ENCODE data around the gene AZU1.
"Not testable (repeated sequence)": the region's sequence is repeated elsewhere in the genome, so short reads cannot be mapped to it uniquely, and the experiment has no call there.

Gene AZU1

GRCh38 chr19:824885-825284 lies 2.8 kb upstream of the AZU1 start:
- no peak for FAIRE-seq
- no peak for DNase-seq (ENCODE audit: insufficient read length, low spot score)

DNA sequence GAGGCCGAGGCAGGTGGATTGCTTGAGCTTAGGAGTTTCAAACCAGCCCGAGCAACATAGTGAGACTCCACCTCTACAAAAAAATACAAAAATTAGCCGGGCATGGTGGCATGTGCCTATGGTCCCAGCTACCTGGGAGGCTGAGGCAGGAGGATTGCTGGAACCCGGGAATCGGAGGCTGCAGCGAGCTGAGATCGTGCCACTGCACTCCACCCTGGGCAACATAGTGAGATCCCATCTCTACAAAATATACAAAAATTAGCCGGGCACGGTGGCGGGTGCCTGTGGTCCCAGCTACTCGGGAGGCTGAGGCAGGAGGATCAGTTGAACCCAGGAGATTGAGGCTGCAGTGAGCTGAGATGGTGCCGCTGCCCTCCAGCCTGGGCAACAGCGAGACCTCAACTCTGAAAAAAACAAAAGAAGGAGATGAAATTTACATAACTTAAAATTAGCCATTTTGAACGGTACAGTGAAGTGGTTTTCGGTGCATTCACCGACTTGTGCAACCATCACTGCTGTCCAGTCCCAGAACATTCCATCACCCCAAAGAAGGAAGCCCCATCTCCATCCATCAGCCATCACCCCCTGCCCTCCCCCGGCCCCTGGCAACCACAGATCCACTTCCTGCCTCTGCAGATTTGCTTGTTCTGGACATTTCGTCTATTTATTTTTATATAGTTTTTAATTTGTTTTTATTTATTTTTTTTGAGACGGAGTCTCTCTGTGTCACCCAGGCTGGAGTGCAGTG lies 1.6 kb upstream of the AZU1 start:
- FAIRE-seq (no peak), DNase-seq (ENCODE audit: insufficient read length, low spot score) (no peak)

DNA sequence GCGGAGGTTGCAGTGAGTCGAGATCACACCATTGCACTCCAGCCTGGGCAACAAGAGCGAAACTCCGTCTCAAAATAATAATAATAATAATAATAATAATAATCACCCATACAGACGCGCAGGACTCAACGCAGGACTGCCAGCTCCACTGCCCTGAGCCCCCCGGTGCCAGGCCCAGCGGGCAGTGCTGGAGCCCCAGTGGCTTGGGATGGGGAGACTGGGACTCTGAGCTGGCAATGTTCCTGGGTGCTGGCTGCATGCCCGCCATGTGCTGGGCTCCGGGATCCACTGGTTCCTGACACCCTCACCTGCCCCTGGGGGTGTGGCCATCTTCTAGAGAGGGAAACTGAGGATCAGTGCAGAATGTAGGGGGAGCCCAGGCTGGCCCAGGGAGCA lies 325 bp upstream of the AZU1 start:
- FAIRE-seq: no peak
- no peak for DNase-seq (ENCODE audit: insufficient read length, low spot score)

- no peak for FAIRE-seq
- DNase-seq (ENCODE audit: insufficient read length, low spot score): no peak
Observed at GRCh38 chr19:829129-829758, 1.6 kb downstream of the AZU1 start.

GRCh38 chr19:831407-832369 lies 4.1 kb downstream of the AZU1 start:
- FAIRE-seq (no peak), DNase-seq (ENCODE audit: insufficient read length, low spot score) (no peak)

DNA sequence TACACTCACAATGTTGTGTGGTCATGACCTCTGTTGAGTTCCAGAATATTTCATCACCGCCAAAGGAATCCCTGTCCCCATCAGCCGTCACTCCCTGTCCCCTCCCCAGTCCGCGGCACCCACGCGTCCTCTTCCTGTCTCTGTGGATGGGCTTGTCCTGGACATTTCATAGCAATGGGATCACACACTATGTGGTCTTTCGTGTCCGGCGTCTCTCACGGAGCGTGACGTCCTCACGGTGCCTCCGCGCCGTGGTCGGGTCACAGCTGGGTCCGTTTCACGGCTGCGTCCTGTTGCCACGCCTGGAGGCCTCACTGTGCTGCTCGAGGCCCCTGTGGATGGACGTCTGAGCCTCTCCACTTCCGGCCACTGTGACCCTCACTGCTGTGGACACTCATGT lies 6.6 kb downstream of the AZU1 start:
- FAIRE-seq (no peak), DNase-seq (ENCODE audit: insufficient read length, low spot score) (no peak)

- FAIRE-seq: no peak
- no peak for DNase-seq (ENCODE audit: insufficient read length, low spot score)
Observed at GRCh38 chr19:835210-835810, 7.7 kb downstream of the AZU1 start.

- FAIRE-seq: no peak
- no peak for DNase-seq (ENCODE audit: insufficient read length, low spot score)
Observed at GRCh38 chr19:840519-841206, 13.0 kb downstream of the AZU1 start, which contains the start of gene PRTN3. Gene PRTN3 (plus strand): TSS chr19:840999. CDS start chr19:841009, 10 bp downstream.

DNA sequence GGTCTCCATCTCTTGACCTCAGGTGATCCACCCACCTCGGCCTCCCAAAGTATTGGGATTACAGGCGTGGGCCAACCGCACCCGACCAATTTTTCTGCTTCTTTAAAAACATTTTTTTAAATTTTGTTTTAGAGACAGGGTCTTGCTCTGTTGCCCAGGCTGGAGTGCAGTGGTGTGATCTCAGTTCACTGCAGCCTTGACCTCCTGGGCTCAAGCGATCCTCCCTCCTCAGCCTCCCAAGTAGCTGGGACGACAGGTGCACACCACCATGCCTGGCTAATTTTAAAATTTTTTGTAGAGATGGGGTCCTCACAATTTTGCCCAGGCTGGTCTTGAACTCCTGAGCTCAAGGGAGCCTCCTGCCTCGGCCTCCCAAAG lies 15.2 kb downstream of the AZU1 start:
- not testable (repeated sequence) for FAIRE-seq; DNase-seq (ENCODE audit: insufficient read length, low spot score)

- FAIRE-seq: no peak
- DNase-seq (ENCODE audit: insufficient read length, low spot score): no peak
Observed at GRCh38 chr19:843180-843835, 15.7 kb downstream of the AZU1 start.

- DNase-seq (ENCODE audit: insufficient read length, low spot score) (no peak), FAIRE-seq (no peak)
Observed at GRCh38 chr19:843836-844545, 16.4 kb downstream of the AZU1 start.

DNA sequence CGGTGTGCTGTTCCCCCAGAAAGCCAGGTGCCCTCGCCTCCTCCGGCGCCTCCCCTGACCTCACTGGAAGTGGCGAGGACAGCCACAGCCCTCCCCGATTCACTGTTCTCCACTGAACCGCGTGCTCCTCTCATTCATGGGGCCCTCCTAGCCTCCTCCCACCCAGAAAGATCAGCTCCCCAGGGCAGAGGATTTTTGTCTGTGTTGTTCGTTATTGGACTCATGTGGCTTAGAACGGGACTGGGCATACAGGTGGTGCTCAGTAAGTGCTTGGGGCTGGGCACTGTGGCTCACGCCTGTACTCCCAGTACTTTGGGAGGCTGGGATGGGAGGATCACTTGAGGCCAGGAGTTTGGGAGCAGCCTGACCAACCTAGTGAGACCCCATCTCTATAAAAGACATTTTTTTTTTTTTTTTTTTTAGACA lies 16.9 kb downstream of the AZU1 start:
- DNase-seq (ENCODE audit: insufficient read length, low spot score): no peak

DNA sequence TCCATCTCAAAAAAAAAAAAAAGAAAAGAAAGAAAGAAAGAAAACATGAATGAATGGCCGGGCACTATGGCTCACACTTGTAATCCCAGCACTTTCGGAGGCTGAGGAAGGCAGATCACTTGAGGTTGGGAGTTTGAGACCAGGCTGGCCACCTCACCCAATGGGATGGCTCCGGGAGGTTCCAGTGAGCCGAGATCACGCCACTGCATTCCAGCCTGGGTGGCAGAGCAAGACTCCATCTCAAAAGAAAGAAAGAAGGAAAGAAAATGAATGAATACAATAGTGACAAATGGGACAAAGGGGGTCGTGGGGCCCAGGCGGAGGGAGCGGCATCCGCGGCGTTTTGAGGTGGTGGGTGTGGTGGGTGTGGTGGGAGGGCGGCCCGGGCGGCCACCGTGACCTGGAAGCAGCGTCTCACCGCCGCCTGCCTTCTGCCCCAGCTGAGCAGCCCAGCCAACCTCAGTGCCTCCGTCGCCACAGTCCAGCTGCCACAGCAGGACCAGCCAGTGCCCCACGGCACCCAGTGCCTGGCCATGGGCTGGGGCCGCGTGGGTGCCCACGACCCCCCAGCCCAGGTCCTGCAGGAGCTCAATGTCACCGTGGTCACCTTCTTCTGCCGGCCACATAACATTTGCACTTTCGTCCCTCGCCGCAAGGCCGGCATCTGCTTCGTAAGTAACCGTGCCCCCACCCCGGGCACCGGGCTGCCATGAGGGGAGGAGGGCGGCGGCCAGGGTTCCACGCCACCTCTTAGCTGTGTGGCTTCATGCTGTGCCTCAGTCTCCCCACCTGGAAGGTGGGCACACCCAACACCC lies 18.3 kb downstream of the AZU1 start:
- no peak for DNase-seq (ENCODE audit: insufficient read length, low spot score)
- FAIRE-seq: no peak

More for the DNA sequence above, 16.9 kb downstream of the AZU1 start:
- FAIRE-seq: no peak

DNA sequence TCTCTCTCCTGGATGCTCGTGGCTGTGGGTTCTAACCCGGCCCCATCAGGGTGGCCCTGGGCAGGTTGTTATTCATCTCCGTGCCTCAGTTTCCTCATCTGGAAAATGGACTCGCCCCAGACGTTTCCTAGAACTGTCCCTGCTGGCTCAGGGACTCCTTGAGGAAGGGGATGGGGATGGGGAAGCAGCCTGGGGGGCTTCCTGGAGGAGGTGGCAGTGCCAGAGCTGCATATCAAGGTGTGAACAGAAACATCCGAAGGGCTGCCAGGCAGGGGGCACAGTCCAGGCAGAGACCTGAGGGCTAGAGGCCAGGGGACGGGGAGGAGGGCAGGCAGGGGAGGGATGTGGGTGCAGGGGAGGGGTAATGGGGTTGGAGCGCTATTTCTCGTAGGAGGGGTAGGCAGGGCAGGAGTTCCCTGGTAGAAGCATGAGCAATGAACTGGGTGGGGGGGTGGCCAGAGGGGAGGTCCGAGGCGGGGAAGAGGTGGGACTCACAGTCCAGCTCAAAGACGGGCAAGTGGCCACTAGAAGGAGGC lies 20.8 kb downstream of the AZU1 start:
- DNase-seq (ENCODE audit: insufficient read length, low spot score) (no peak), FAIRE-seq (no peak)

DNA sequence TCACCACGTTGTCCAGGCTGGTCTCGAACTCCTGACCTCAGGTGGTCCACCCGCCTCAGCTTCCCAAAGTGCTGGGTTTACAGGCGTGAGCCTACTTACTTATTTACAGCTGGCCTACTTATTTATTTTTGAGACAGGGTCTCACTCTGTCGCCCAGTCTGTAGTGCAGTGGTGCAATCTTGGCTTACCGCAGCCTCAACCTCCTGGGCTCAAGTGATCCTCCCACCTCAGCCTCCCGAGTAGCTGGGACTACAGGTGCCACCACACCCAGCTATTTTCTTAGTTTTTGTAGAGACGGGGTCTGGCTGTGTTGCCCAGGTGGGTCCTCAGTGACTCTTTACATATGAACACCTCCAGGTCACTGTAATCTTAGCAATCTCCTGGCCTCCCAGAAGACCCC lies 21.6 kb downstream of the AZU1 start:
- DNase-seq (ENCODE audit: insufficient read length, low spot score); FAIRE-seq: not testable (repeated sequence)

DNA sequence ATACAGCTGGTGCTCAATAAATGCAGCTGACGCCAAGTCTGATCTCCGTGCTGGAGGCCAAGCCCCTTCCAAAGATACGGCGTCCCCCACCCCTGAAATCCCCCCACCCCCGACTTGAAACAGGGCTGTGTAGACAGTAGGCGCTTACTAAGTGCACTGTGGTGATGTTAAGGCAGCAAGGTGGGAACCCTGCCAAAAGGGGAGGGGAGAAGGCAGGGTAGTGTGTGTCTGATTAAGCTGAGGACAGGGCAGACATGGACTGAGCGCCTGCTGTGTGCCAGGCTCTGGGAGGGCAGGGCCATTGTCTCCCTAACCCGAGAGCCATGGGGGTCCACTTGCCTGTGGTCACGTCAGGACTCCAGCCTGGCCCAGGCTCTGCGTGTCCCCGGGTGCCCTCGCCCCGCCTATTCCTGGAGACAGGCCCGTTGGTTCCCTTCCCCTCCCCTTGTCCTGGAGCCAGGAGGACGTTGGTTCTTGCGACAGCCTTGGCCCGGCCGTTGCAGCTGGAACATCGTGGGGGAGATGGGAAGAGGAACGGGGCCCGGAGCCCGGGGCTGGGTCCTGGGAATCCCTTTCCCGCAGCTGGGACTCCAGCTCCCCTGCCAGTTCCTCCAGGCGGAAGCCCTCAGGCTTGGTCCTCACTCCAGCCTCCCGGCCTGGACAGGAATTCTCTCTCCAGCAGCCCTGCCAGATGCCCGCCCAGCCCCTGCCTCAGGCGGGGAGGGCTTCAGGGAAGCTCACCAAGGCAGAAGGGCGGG lies 22.8 kb downstream of the AZU1 start:
- peak; percentile 16 for FAIRE-seq

DNA sequence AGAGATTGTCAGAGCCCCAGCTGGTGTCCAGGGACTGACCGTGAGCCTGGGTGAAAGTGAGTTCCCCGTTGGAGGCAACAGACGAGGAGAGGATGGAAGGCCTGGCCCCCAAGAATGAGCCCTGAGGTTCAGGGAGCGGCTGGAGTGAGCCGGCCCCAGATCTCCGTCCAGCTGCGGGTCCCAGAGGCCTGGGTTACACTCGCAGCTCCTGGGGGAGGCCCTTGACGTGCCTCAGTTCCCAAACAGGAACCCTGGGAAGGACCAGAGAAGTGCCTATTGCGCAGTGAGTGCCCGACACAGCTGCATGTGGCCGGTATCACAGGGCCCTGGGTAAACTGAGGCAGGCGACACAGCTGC lies 23.3 kb downstream of the AZU1 start:
- no peak for DNase-seq (ENCODE audit: insufficient read length, low spot score)
- FAIRE-seq: no peak

More for the DNA sequence above, 22.8 kb downstream of the AZU1 start:
- DNase-seq (ENCODE audit: insufficient read length, low spot score): peak; percentile 84

Measured in HTR-8/SVneo (cell line).